Right ventricle myocardium inferior (tissue), 1 donor: ENCODE measurements around the gene MMP24. TPM values are rescaled to one million over a fixed set of nuclear protein-coding genes. Genes with fewer than 3 reads are reported as not detected.
"Not testable (repeated sequence)": the region's sequence is repeated elsewhere in the genome, so short reads cannot be mapped to it uniquely, and the experiment has no call there.

ENCODE experiments used
- ATAC-seq: fragments of 200-7000 bp; cut with Tn5 transposase; one replicate; pipeline ENCODE4 v1.9.1; 2020; ENCODE audit warnings: mild to moderate bottlenecking, moderate library complexity
- DNase-seq: peaks from one replicate; pipeline ENCODE4 v3.0.0; 2021; ENCODE audit errors: missing footprints
- intact Hi-C: fragments of 100-400 bp; cut with DNase I; formaldehyde crosslinking; loops from one replicate; pipeline ENCODE4 v1.11.0; 2022
- total RNA-seq: library from RNA; stranded (reverse); fragmentation: NEBNext Ultra II Directional; extraction: Animal tissue kit (Norgen Biotek cat#: 25700); gene quantifications from one replicate; pipeline ENCODE4 v1.2.1, GENCODE V29; 2021
- donor health status: DM: no; HTN: yes; CAD: no; lungs with severe emphysema.

The MMP24 gene
- total RNA-seq, 1 donor from 2014 or later: 0.35 TPM

GRCh38 chr20:35248641-35249475 is 22.4 kb downstream of the MMP24 start:
- no peak for DNase-seq
- intact Hi-C loops: no loop called here
- ATAC-seq: no peak

DNA sequence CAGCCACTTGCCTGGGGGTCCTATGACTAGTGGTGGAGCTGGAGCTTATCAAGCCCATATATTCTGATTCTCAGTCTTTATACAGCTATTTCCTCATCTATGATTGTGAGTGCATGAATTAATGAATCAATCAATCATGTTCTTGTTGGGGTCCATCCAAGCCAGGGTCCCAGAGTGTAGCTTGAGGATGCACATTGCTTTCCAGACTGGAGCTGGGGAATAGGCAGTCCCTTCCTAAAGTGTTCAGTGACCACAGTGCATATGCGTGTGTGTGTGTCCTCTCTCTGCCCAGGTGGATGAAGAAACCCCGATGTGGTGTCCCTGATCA is 25.1 kb downstream of the MMP24 start:
- ATAC-seq (no peak), DNase-seq (no peak)
- intact Hi-C loops: no loop called here

DNA sequence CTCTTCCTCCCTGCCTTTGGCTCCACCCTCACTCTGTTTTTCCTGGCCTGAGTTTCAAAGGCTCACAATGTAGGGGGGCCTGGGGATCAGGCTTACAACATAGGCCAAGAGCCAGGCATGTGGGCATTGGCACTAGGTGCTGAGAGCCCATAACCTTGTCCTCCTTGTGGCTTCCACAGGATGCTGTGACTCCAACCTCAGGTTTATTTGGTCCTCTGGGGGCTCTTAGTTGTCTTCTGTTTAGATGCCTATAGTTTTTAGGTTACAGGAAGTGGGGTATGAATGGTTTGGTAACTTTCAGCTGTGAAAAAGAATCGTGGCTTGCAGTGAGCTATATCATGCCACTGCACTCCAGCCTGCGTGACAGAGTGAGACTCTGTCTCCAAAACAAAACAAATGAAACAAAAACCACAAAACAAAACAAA is 25.6 kb downstream of the MMP24 start:
- intact Hi-C loops: no loop called here
- no peak for ATAC-seq

DNA sequence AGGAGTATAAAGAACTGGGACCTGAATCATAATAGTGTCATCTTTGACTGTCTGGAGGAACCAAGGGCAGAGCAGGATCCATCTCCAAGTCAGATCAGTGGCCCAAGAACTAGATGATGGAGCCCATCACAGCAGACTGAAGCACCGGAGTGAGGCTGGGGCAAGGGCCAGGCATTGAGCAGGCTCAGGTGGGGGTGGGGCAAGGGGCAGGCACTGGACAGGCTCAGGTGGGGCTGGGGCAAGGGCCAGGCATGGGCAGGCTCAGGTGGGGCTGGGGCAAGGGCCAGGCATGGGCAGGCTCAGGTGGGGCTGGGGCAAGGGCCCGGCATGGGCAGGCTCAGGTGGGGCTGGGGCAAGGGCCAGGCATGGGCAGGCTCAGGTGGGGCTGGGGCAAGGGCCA is 26.1 kb downstream of the MMP24 start:
- intact Hi-C loops, ATAC-seq, DNase-seq: not testable (repeated sequence)

More for the DNA sequence above, 25.6 kb downstream of the MMP24 start:
- DNase-seq: no peak

- no peak for DNase-seq
- ATAC-seq: no peak
- intact Hi-C loops: no loop called here
Measured at GRCh38 chr20:35253010-35253409, 26.5 kb downstream of the MMP24 start.

DNA sequence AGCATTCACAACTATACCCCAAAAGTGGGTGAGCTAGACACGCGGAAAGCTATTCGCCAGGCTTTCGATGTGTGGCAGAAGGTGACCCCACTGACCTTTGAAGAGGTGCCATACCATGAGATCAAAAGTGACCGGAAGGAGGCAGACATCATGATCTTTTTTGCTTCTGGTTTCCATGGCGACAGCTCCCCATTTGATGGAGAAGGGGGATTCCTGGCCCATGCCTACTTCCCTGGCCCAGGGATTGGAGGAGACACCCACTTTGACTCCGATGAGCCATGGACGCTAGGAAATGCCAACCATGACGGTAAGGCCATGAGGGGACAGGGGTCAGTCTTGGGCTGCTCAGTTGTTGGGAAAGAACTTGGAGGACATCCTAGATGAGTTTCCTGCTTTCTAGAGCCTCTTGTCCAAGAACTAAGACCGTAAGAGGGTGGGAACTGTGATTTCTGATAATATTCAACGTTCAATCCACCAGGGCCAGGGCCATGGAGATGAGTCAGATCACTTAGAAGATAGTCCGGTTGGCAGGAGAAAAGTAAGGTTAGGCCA is 28.0 kb downstream of the MMP24 start:
- intact Hi-C loops: no loop called here
- DNase-seq: no peak
- no peak for ATAC-seq

GRCh38 chr20:35257175-35257909 is 30.9 kb downstream of the MMP24 start:
- DNase-seq (no peak), ATAC-seq (peak; percentile 28)
- intact Hi-C loops: no loop called here

GRCh38 chr20:35260426-35260825 is 33.9 kb downstream of the MMP24 start:
- ATAC-seq (no peak), DNase-seq (no peak)
- intact Hi-C loops: no loop called here

GRCh38 chr20:35262321-35262720 is 35.8 kb downstream of the MMP24 start:
- ATAC-seq, DNase-seq, intact Hi-C loops: not testable (repeated sequence)

DNA sequence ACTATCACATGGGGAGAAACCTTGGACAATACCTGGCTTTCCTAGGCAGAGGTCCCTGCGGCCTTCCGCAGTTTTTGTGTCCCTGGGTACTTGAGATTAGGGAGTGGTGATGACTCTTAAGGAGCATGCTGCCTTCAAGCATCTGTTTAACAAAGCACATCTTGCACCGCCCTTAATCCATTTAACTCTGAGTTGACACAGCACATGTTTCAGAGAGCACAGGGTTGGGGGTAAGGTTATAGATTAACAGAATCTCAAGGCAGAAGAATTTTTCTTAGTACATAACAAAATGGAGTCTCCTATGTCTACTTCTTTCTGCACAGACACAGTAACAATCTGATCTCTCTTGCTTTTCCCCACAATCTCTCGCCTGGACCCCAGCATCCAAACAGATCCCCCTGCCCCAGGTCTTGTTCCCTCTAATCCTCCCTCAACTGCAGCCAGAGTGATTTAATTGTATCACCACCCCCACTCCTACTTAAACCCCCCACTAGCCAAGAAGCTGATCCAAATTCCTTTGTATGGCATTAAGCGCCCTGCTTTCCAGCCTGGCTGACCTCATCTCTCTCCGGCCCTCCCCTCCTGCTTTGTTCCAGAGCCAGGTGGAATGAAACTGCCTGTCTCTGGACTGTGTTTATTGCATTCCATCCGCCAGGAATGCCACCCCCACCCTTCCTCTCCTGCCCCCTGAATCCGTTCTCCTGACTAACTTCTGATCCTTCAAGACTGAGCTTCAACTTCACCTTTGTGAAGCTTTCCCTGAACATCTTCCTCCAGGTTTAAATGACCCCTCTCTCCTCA is 36.4 kb downstream of the MMP24 start:
- DNase-seq, intact Hi-C loops: not testable (repeated sequence)
- peak; percentile 68 for ATAC-seq

- ATAC-seq: peak; percentile 51
- intact Hi-C loops: no loop called here
- DNase-seq: no peak
Measured at GRCh38 chr20:35263532-35264341, 37.2 kb downstream of the MMP24 start.

GRCh38 chr20:35264755-35265154 is 38.3 kb downstream of the MMP24 start:
- intact Hi-C loops: no loop called here
- DNase-seq: no peak
- ATAC-seq: no peak

DNA sequence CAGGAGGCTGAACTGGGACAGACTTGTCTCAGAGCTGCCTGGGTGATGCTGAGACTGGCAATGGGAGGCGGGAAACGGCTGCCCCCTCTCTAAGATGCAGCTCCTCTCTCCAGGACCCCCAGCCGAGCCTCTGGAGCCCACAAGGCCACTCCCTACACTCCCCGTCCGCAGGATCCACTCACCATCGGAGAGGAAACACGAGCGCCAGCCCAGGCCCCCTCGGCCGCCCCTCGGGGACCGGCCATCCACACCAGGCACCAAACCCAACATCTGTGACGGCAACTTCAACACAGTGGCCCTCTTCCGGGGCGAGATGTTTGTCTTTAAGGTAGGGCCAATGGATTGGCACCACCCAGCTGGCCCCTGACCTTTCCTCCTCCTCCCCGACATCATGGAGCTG is 40.6 kb downstream of the MMP24 start:
- ATAC-seq (no peak), DNase-seq (no peak)
- intact Hi-C loops: no loop called here

DNA sequence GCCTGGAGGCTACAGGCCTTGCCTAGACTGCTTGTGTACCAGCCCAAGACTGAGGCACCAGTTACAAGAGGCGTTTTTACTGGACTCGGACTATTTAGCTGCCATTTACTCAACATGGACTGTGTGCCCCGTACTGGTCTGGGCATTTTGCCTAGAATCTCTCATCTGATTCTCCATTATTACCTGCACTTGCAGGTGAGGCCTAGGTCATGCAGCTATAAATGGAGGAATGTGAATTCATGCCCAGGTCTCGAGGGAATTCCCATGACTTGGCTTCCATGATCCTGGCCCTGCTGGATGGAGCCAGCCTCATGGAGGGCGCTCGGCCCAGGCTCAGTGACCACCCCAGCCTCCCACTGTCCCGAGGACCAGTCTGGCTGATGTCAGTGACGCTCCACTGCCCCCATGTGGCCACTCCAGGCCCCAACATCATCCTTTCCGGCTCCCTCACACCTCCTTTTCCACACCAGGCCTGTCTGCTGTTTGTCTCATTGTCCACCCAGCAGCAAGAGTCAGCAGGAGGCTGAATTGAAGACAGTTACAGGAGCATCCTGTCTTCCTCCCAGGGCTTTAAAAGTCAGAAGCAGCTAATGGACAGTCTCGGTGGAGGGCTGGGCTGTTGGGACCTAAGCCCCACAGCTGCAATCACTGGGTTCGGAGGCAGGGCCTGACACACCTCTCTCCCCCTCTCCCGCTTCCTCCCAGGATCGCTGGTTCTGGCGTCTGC is 42.7 kb downstream of the MMP24 start:
- no peak for DNase-seq
- intact Hi-C loops: no loop called here
- peak; percentile 61 for ATAC-seq

DNA sequence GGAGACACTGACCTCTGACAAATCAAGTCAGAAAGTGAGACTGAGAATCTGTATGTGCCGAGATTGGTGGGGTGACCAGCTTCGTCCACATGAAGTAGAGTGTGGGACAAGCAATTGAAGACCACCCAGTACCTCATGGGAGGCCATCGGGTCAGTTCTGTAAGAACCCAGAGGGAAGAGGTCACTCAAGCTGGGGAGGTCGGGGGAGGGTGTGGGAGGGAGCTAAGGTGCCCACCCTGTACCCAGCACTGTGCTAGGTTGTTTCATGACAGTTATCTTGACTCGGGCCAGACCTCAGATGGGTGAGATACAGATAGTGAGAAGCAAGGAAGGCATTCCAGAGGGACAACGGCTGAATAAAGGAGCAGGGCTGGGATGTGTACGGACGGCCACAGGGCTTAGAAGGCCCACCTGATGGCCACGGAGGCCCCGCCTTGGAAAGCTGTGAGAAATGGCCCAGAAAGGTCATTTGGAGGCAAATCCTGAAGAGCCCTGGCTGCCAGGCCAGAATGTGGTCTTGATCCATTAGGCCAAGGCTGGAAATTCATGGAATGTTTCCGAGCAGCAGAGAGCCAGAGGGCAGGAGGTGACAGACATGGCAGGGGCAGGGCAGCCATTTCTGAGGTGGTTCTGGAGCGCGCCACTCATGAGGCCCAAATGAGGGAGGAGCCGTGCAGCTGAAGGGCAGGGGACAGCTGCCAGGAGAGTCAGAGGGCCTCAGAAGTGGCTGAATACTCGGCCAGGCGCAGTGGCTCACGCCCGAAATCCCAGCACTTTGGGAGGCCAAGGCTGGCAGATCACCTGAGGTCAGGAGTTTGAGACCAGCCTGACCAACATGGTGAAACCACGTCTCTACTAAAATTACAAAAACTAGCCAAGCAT is 43.8 kb downstream of the MMP24 start:
- ATAC-seq (no peak), DNase-seq (no peak)
- intact Hi-C loops: loop anchor here (10.0 kb wide), 2 partner anchors 315 to 435 kb away; partner anchors contain the start of genes GSS and MYH7B

DNA sequence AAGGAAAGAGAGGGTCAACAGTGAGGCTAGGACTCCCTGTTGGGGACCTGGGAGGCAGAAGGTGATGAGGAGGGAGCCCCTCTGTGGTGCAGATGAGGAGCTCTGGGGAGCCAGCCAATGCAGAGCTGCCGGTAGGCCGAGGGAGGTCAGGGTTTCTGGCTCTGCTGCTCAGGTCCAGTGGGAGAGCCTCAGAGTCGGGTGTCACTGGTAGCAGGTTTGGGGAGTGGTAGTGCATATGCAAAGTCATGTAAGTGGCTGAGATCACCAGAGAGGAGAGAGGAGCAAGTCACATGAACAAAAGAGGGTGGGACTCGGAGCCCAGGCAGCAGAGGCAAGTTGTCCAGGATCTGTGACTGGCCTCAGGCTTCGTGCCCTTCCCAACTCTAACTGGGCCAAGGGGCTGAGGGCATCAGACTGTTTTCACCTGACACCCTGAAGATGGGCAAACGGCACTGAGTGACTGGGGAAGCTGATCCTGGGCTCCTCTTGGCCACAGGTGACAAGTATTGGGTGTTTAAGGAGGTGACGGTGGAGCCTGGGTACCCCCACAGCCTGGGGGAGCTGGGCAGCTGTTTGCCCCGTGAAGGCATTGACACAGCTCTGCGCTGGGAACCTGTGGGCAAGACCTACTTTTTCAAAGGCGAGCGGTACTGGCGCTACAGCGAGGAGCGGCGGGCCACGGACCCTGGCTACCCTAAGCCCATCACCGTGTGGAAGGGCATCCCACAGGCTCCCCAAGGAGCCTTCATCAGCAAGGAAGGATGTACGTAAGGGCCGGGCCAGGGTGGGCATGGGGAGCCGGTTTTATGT is 44.8 kb downstream of the MMP24 start:
- DNase-seq: no peak
- intact Hi-C loops: loop anchor here (10.0 kb wide), 2 partner anchors 316 to 436 kb away; partner anchors contain the start of genes GSS and MYH7B
- no peak for ATAC-seq
